HL-60 (cell line): Measurements from ENCODE around the gene MRPS25.

Source experiments
- CTCF ChIP-seq: IDR thresholded peaks from one replicate; pipeline ENCODE4 v1.5.1; 2011; ENCODE audit warnings: low read length, control low read depth, inconsistent platforms; ENCODE audit not compliant: insufficient read depth
- GABPA ChIP-seq: IDR thresholded peaks from 2 replicates; pipeline ENCODE4 v1.6.1; 2012; ENCODE audit warnings: low read depth
- POLR2AphosphoS5 ChIP-seq: IDR thresholded peaks from 2 replicates; pipeline ENCODE4 v1.6.1; 2012; ENCODE audit warnings: low read depth
- REST ChIP-seq: IDR thresholded peaks from 2 replicates; pipeline ENCODE4 v1.6.1; 2012; ENCODE audit warnings: low read depth; ENCODE audit not compliant: insufficient replicate concordance
- SPI1 ChIP-seq: IDR thresholded peaks from 2 replicates; pipeline ENCODE4 v1.6.1; 2012; ENCODE audit warnings: low read depth, mild to moderate bottlenecking, borderline replicate concordance

GRCh38 chr3:15032650-15033049 is 32.5 kb downstream of the MRPS25 start:
- TF ChIP-seq POLR2AphosphoS5 (peak; percentile 0; the same call in 1 of the 2 replicates), CTCF (no peak), REST (no peak), GABPA (no peak), SPI1 (no peak)
